ENCODE measurements around the gene SSR1. TPM values are rescaled to one million over a fixed set of nuclear protein-coding genes. Genes with fewer than 3 reads are reported as not detected.

Gene SSR1
- total RNA-seq, 2 experiments from 2014 or later = 31.6 to 138 TPM

DNA sequence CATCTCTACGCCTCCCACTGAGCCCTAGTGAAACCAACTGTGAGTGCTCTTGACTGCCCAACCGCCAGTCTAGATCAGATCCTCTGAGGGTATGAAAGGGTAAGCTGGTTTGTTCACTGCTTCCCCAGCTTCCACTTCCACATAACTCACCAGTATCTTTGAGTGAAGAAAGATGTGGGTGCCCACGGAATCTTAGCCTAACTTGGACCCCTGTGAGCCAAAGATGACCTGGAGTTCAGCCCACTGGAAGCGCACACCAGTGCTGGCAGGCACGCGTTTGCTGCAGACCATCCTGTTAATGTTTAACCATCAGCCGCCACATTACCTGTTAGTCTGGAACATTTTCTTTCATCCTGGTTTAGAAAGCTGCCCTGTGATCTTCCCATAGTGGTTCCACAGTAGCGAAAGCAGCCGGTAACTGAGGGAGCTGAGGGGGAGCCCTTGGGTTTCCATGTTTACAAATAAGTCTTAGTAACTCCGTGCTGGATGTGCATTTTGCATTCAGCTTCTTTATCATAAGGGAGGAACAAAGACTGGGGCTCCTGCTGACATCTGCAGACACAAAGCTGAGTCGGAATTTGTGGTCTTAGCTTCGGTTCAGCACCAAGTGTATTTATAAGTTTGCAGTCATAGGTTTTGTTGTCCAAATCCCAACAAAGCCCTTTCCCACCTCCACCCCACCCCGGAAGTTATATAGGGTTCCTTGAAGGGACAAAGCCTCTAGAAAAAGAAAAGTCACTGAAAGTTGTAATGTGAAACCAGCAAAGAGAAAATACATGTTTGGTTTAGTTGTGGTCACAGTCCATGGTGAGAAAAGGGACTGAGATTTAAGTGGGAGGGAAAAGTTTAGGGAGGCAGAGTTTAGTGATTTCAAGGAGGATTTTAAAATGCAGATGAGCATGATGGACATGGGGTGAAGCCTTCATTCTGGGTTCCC is 71.0 kb downstream of the SSR1 start:
- H3K9me2 ChIP-seq (ENCODE audit: insufficient read depth, low read length) = no peaks in the 10 kb centered on the region
- H4K20me1 ChIP-seq (ENCODE audit: insufficient read depth, low read length) = no peaks in the 10 kb centered on the region
- no peaks in the 10 kb centered on the region for H3K36me3 ChIP-seq (ENCODE audit: insufficient read depth, low read length)
- no peak overlapping the region for H3K4me2 ChIP-seq (ENCODE audit: low read length)
- H3K9me3 ChIP-seq (ENCODE audit: low read length) = no peaks in the 10 kb centered on the region
- no TSS peak for BruUV-seq (replicated peaks)
- no peak for TF ChIP-seq EZH2phosphoT487 (IDR thresholded peaks at IDR 0.05; ENCODE audit: borderline replicate concordance, low read depth, low read length)
- TF ChIP-seq, protein P1, sequence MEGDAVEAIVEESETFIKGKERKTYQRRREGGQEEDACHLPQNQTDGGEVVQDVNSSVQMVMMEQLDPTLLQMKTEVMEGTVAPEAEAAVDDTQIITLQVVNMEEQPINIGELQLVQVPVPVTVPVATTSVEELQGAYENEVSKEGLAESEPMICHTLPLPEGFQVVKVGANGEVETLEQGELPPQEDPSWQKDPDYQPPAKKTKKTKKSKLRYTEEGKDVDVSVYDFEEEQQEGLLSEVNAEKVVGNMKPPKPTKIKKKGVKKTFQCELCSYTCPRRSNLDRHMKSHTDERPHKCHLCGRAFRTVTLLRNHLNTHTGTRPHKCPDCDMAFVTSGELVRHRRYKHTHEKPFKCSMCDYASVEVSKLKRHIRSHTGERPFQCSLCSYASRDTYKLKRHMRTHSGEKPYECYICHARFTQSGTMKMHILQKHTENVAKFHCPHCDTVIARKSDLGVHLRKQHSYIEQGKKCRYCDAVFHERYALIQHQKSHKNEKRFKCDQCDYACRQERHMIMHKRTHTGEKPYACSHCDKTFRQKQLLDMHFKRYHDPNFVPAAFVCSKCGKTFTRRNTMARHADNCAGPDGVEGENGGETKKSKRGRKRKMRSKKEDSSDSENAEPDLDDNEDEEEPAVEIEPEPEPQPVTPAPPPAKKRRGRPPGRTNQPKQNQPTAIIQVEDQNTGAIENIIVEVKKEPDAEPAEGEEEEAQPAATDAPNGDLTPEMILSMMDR (conservative IDR thresholded peaks at IDR 0.05; ENCODE audit: low read length) = no peak
- no peak for DNase-seq (ENCODE audit: low spot score)
- intact Hi-C loops (cut with micrococcal nuclease; ENCODE audit: unreplicated experiment) = no loop called here
- no peak overlapping the region for H3K27ac ChIP-seq (ENCODE audit: low read depth, low read length, poor library complexity, severe bottlenecking)
- no peak overlapping the region for H3K4me3 ChIP-seq (ENCODE audit: low read depth, low read length, poor library complexity, severe bottlenecking)
- CTCF ChIA-PET (ENCODE audit: unreplicated experiment) = interaction anchor here (0.6 kb wide), 2 partner anchors 9 to 493 kb away, joined by 3 read pairs; no protein-coding TSS in a partner anchor
- no peaks in the 10 kb centered on the region for H3K79me2 ChIP-seq (ENCODE audit: insufficient read depth, low read depth, low read length)
- POLR2A ChIA-PET = interaction anchor here (0.6 kb wide), 1 partner anchor 132 kb away, joined by 3 read pairs; no protein-coding TSS in a partner anchor
- peaks cover 17% of the 10 kb centered on the region for H3K4me1 ChIP-seq (ENCODE audit: insufficient read depth, low read length, poor library complexity, severe bottlenecking)
- no peak overlapping the region for H2AFZ ChIP-seq (ENCODE audit: low read length)

DNA sequence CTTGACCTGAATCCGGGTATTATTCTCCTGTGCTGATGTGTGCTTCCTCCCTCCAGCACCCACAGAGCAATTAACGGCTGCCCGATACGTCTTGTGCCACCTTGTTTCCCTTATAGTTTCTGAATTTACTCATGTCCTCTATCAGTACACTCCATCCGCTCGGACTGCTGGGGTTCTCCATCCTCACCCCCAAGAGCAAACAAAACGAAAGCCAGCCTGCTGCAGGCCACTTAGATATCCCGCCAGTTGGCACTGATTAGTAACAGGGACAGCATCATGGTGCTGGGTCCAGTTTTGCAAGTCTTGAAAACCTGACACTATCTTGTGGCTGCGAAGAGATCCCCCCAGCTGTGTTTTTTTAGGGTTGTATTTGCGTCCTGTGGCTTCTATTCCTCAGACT is 71.8 kb downstream of the SSR1 start:
- H3K79me2 ChIP-seq (ENCODE audit: insufficient read depth, low read depth, low read length) = no peaks in the 10 kb centered on the region
- no peaks in the 10 kb centered on the region for H4K20me1 ChIP-seq (ENCODE audit: insufficient read depth, low read length)
- TF ChIP-seq, protein P1 (conservative IDR thresholded peaks at IDR 0.05; ENCODE audit: low read length) = no peak
- no peak for TF ChIP-seq EZH2phosphoT487 (IDR thresholded peaks at IDR 0.05; ENCODE audit: borderline replicate concordance, low read depth, low read length)

DNA sequence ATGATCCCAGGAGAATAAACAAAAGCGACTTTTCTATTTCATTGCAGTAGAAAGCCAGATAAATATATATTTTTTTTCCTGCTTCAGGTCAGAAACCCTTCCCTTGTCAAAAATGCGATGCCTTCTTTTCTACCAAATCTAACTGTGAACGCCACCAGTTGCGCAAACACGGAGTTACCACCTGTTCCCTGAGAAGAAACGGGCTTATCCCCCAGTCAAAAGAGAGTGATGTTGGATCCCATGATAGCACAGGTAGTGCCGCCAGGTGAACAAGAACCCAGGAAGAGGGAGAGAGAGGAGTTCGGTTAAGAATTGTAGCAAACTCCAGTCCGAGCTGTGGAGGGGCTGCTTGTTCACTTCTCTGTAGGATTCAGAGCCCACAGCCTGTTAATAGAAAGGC is 72.6 kb downstream of the SSR1 start:
- intact Hi-C loops (cut with micrococcal nuclease; ENCODE audit: unreplicated experiment) = no loop called here
- no peak overlapping the region for H3K4me3 ChIP-seq (ENCODE audit: low read depth, low read length, poor library complexity, severe bottlenecking)
- CTCF ChIA-PET (ENCODE audit: unreplicated experiment) = no interaction called here

More for the DNA sequence above, 71.8 kb downstream of the SSR1 start:
- Histone ChIP-seq H3K4me3 (ENCODE audit: low read depth, low read length, poor library complexity, severe bottlenecking) (no peak overlapping the region), H3K36me3 (ENCODE audit: insufficient read depth, low read length) (no peaks in the 10 kb centered on the region), H3K9me2 (ENCODE audit: insufficient read depth, low read length) (no peaks in the 10 kb centered on the region), H3K27ac (ENCODE audit: low read depth, low read length, poor library complexity, severe bottlenecking) (no peak overlapping the region), H3K4me2 (ENCODE audit: low read length) (no peak overlapping the region), H2AFZ (ENCODE audit: low read length) (no peak overlapping the region), H3K9me3 (ENCODE audit: low read length) (no peaks in the 10 kb centered on the region), H3K4me1 (ENCODE audit: insufficient read depth, low read length, poor library complexity, severe bottlenecking) (peaks cover 24% of the 10 kb centered on the region)
- intact Hi-C loops (cut with micrococcal nuclease; ENCODE audit: unreplicated experiment) = no loop called here
- ChIA-PET CTCF (ENCODE audit: unreplicated experiment) (interaction anchor here (0.6 kb wide), 1 partner anchor 8 kb away, joined by 3 read pairs; no protein-coding TSS in a partner anchor), POLR2A (interaction anchor here (0.5 kb wide), 1 partner anchor 151 kb away, joined by 3 read pairs; no protein-coding TSS in a partner anchor)
- no TSS peak for BruUV-seq (replicated peaks)
- DNase-seq (ENCODE audit: low spot score) = no peak

More for the DNA sequence above, 72.6 kb downstream of the SSR1 start:
- DNase-seq (ENCODE audit: low spot score) = no peak
- no TSS peak for BruUV-seq (replicated peaks)
- TF ChIP-seq, protein P1 (conservative IDR thresholded peaks at IDR 0.05; ENCODE audit: low read length) = no peak
- no peak for TF ChIP-seq EZH2phosphoT487 (IDR thresholded peaks at IDR 0.05; ENCODE audit: borderline replicate concordance, low read depth, low read length)
- no peaks in the 10 kb centered on the region for H4K20me1 ChIP-seq (ENCODE audit: insufficient read depth, low read length)
- H3K27ac ChIP-seq (ENCODE audit: low read depth, low read length, poor library complexity, severe bottlenecking) = no peak overlapping the region
- H2AFZ ChIP-seq (ENCODE audit: low read length) = no peak overlapping the region
- peaks cover 27% of the 10 kb centered on the region for H3K4me1 ChIP-seq (ENCODE audit: insufficient read depth, low read length, poor library complexity, severe bottlenecking)
- no peaks in the 10 kb centered on the region for H3K9me3 ChIP-seq (ENCODE audit: low read length)
- POLR2A ChIA-PET = no interaction called here
- no peaks in the 10 kb centered on the region for H3K36me3 ChIP-seq (ENCODE audit: insufficient read depth, low read length)
- H3K9me2 ChIP-seq (ENCODE audit: insufficient read depth, low read length) = no peaks in the 10 kb centered on the region
- no peaks in the 10 kb centered on the region for H3K79me2 ChIP-seq (ENCODE audit: insufficient read depth, low read depth, low read length)
- no peak overlapping the region for H3K4me2 ChIP-seq (ENCODE audit: low read length)

Measured in OCI-LY7 (cell line).